HL-60/S4 (cell line): ENCODE results near the gene SLC25A17.
"Not testable (repeated sequence)": the region's sequence is repeated elsewhere in the genome, so short reads cannot be mapped to it uniquely, and the experiment has no call there.

Source experiments
- in situ Hi-C: fragments of 300-500 bp; cut with MboI; formaldehyde crosslinking; loops from 2 replicates; pipeline ENCODE4 v1.14.3; 2022; ENCODE audit warnings: low sequenced_read_pairs

SLC25A17 gene

GRCh38 chr22:40819599-40820140, 524 bp upstream of the SLC25A17 start:
- in situ Hi-C loops = no loop called here

GRCh38 chr22:40818192-40818746, 877 bp downstream of the SLC25A17 start:
- in situ Hi-C loops = no loop called here

GRCh38 chr22:40817737-40818136, 1.4 kb downstream of the SLC25A17 start:
- in situ Hi-C loops = no loop called here

GRCh38 chr22:40813912-40814315, 5.2 kb downstream of the SLC25A17 start:
- in situ Hi-C loops = no loop called here

- in situ Hi-C loops = no loop called here
Observed at GRCh38 chr22:40808018-40808841, 10.9 kb downstream of the SLC25A17 start.

- in situ Hi-C loops = no loop called here
Observed at GRCh38 chr22:40806711-40807110, 12.4 kb downstream of the SLC25A17 start.

GRCh38 chr22:40805699-40806203, 13.4 kb downstream of the SLC25A17 start:
- in situ Hi-C loops = no loop called here

- in situ Hi-C loops = no loop called here
Observed at GRCh38 chr22:40805239-40805638, 13.9 kb downstream of the SLC25A17 start.

- in situ Hi-C loops = no loop called here
Observed at GRCh38 chr22:40803321-40803720, 15.8 kb downstream of the SLC25A17 start.

GRCh38 chr22:40799008-40799407, 20.1 kb downstream of the SLC25A17 start:
- in situ Hi-C loops = no loop called here

GRCh38 chr22:40797427-40797826, 21.7 kb downstream of the SLC25A17 start:
- in situ Hi-C loops = no loop called here

- in situ Hi-C loops = no loop called here
Observed at GRCh38 chr22:40792451-40792850, 26.7 kb downstream of the SLC25A17 start.

- in situ Hi-C loops = no loop called here
Observed at GRCh38 chr22:40791241-40791640, 27.9 kb downstream of the SLC25A17 start.

- in situ Hi-C loops = no loop called here
Observed at GRCh38 chr22:40789131-40789530, 30.0 kb downstream of the SLC25A17 start.

- in situ Hi-C loops = no loop called here
Observed at GRCh38 chr22:40782521-40782920, 36.6 kb downstream of the SLC25A17 start.

GRCh38 chr22:40781749-40782148, 37.4 kb downstream of the SLC25A17 start:
- in situ Hi-C loops = not testable (repeated sequence)

GRCh38 chr22:40769761-40770160, 49.4 kb downstream of the SLC25A17 start:
- in situ Hi-C loops = no loop called here

- in situ Hi-C loops = no loop called here
Observed at GRCh38 chr22:40768206-40768605, 50.9 kb downstream of the SLC25A17 start.

GRCh38 chr22:40766956-40767355, 52.2 kb downstream of the SLC25A17 start:
- in situ Hi-C loops = no loop called here

- in situ Hi-C loops = no loop called here
Observed at GRCh38 chr22:40764763-40765441, 54.2 kb downstream of the SLC25A17 start.

GRCh38 chr22:40759294-40759840, 59.8 kb downstream of the SLC25A17 start:
- in situ Hi-C loops = no loop called here
